SJSA1 (cell line): ENCODE measurements around the gene SCN9A. TPM values are rescaled to one million over a fixed set of nuclear protein-coding genes. Genes with fewer than 3 reads are reported as not detected.
"Not testable (repeated sequence)": the region's sequence is repeated elsewhere in the genome, so short reads cannot be mapped to it uniquely, and the experiment has no call there.

Source experiments
- DNase-seq, 2 experiments: peaks; one replicate each; pipeline ENCODE4 v3.0.0-alpha.2; 2015 to 2020; ENCODE audit warnings: low spot score in 2 of 2, low read depth in 1 of 2
- H3K27ac ChIP-seq: fragments of 250-450 bp; sonication (Bioruptor Pico); 2 replicates; pipeline ENCODE4 v1.5.1; 2020; ENCODE audit warnings: mild to moderate bottlenecking, moderate library complexity
- H3K27me3 ChIP-seq: fragments of 250-450 bp; sonication (Bioruptor Pico); replicated peaks from 2 replicates; pipeline ENCODE4 v1.5.1; 2020; ENCODE audit warnings: mild to moderate bottlenecking, moderate library complexity
- H3K36me3 ChIP-seq: fragments of 250-450 bp; sonication (Bioruptor Pico); 2 replicates; pipeline ENCODE4 v1.5.1; 2020; ENCODE audit warnings: mild to moderate bottlenecking
- H3K4me1 ChIP-seq: fragments of 250-450 bp; sonication (Bioruptor Pico); replicated peaks from 2 replicates; pipeline ENCODE4 v1.6.1; 2021; ENCODE audit warnings: mild to moderate bottlenecking
- H3K4me3 ChIP-seq: fragments of 250-450 bp; sonication (Bioruptor Pico); 2 replicates; pipeline ENCODE4 v1.5.1; 2020; ENCODE audit warnings: mild to moderate bottlenecking
- H3K9me3 ChIP-seq: fragments of 250-450 bp; sonication (Bioruptor Pico); replicated peaks from 2 replicates; pipeline ENCODE4 v1.5.1; 2020; ENCODE audit warnings: mild to moderate bottlenecking
- total RNA-seq: library from RNA; depleted of rRNA; stranded (reverse); fragments of >200 nt; shearing (Covaris generic); gene quantifications from 2 replicates; pipeline ENCODE4 v1.2.3, GENCODE V29; 2014

SCN9A gene
- total RNA-seq, 1 experiment from 2014 or later: 19.9 TPM

DNA sequence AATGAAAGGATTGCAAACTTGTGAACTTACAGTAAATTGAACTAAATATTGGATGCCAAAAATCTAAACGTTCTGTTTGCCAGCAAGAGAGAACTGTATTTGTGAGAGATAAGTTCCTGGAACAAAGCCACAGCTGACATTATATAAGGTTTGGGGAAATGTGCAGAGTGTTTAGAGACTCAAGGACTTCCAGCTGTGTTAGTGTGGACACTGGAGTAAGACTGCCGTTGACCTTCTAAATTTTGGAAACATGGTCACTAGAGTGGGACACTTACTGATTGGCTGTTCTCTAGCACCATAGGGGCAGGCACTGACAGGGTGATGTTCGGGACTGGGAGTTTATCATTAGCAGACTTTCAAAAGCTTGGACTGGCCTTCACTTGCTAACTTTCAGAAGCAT lies 40.5 kb downstream of the SCN9A start:
- H3K36me3 ChIP-seq: no peaks in the 10 kb centered on the region
- no peak for DNase-seq

DNA sequence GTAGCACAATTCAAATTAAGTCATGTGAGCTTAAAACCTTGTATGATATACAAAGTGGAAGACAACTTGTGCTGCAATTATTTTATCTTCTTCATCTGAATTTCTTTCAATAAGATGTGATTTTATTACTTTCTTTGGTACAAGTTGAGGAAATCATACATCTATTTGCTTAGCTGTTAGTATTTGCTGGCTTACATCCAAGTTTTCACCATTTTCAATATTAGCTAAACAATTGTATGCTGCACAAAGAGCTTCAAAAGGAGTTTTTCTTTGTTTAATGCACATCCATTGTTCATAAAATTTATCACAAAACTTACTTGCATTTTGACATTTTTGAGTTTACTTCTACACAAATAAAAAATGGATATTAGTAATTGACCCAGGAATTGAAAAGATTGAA lies 40.9 kb downstream of the SCN9A start:
- no peak for DNase-seq
- no peak overlapping the region for H3K27ac ChIP-seq
- no peak overlapping the region for H3K4me3 ChIP-seq
- H3K27me3 ChIP-seq: no peaks in the 10 kb centered on the region
- no peaks in the 10 kb centered on the region for H3K4me1 ChIP-seq
- H3K36me3 ChIP-seq: no peaks in the 10 kb centered on the region
- no peaks in the 10 kb centered on the region for H3K9me3 ChIP-seq

More for the DNA sequence above, 40.5 kb downstream of the SCN9A start:
- no peaks in the 10 kb centered on the region for H3K27me3 ChIP-seq
- no peaks in the 10 kb centered on the region for H3K9me3 ChIP-seq
- no peaks in the 10 kb centered on the region for H3K4me1 ChIP-seq
- H3K27ac ChIP-seq: no peak overlapping the region
- H3K4me3 ChIP-seq: no peak overlapping the region

DNA sequence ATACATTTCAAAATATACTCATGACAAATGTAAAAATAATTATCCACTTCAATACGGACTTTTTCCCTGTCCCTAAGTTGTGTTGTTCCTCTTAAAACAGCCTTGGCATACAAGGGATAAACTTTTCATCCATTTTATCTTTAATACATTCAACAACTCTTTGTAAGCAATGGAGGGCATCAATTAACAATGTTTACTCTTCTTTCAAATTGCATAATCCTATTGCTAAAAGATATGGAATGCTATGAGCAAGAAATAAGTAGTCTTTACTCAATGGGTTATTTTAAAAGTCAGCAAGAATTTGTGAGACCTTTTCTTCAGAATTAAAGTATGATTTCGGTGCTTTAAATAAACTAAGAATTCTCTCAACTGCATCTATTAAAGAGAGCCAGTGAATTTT lies 41.9 kb downstream of the SCN9A start:
- H3K9me3 ChIP-seq: no peaks in the 10 kb centered on the region
- H3K4me3 ChIP-seq: no peak overlapping the region
- no peaks in the 10 kb centered on the region for H3K36me3 ChIP-seq
- DNase-seq: no peak
- no peak overlapping the region for H3K27ac ChIP-seq
- no peaks in the 10 kb centered on the region for H3K4me1 ChIP-seq
- H3K27me3 ChIP-seq: no peaks in the 10 kb centered on the region

DNA sequence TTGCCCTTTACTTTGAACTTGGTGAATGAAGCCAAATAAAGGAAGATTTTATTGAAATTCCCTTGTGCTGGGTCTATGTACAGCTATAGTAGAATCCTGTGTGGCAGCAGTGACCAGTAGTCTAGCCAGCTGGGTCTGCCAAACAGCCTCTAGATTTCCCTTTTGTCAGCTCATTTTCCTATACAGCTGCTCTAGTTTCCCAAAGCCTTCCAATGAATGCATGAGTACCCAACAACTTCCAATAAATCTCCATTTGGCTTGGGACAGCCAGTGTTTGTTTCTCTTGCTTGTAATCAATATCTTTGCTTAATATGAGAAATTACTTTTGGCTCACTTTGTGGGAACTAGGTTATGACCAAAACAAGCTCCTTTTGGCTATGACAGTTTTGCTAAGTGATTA lies 43.6 kb downstream of the SCN9A start:
- Histone ChIP-seq H3K4me1 (no peaks in the 10 kb centered on the region), H3K27ac (no peak overlapping the region), H3K27me3 (no peaks in the 10 kb centered on the region), H3K9me3 (no peaks in the 10 kb centered on the region), H3K36me3 (no peaks in the 10 kb centered on the region), H3K4me3 (no peak overlapping the region)
- DNase-seq: no peak

GRCh38 chr2:166331468-166331867 lies 44.3 kb downstream of the SCN9A start:
- Histone ChIP-seq H3K36me3 (no peaks in the 10 kb centered on the region), H3K27me3 (no peaks in the 10 kb centered on the region), H3K27ac (no peak overlapping the region), H3K4me3 (no peak overlapping the region), H3K4me1 (no peaks in the 10 kb centered on the region), H3K9me3 (no peaks in the 10 kb centered on the region)
- no peak for DNase-seq

GRCh38 chr2:166329465-166329864 lies 46.3 kb downstream of the SCN9A start:
- H3K27me3 ChIP-seq: no peaks in the 10 kb centered on the region
- H3K4me3 ChIP-seq: no peak overlapping the region
- DNase-seq: no peak
- no peaks in the 10 kb centered on the region for H3K9me3 ChIP-seq
- no peak overlapping the region for H3K27ac ChIP-seq
- no peaks in the 10 kb centered on the region for H3K36me3 ChIP-seq
- no peaks in the 10 kb centered on the region for H3K4me1 ChIP-seq

GRCh38 chr2:166328147-166328546 lies 47.6 kb downstream of the SCN9A start:
- Histone ChIP-seq H3K27ac (no peak overlapping the region), H3K4me3 (no peak overlapping the region), H3K9me3 (no peaks in the 10 kb centered on the region), H3K4me1 (no peaks in the 10 kb centered on the region), H3K27me3 (no peaks in the 10 kb centered on the region), H3K36me3 (no peaks in the 10 kb centered on the region)
- DNase-seq: no peak

GRCh38 chr2:166321076-166321475 lies 54.7 kb downstream of the SCN9A start:
- Histone ChIP-seq H3K27me3 (no peaks in the 10 kb centered on the region), H3K9me3 (no peaks in the 10 kb centered on the region), H3K27ac (no peak overlapping the region), H3K4me1 (peaks cover 12% of the 10 kb centered on the region), H3K36me3 (no peaks in the 10 kb centered on the region), H3K4me3 (no peak overlapping the region)
- DNase-seq: peak; percentile 37 to 56

GRCh38 chr2:166314022-166314759 lies 61.6 kb downstream of the SCN9A start:
- no peaks in the 10 kb centered on the region for H3K36me3 ChIP-seq
- no peak overlapping the region for H3K4me3 ChIP-seq
- peak in 1 of 2 experiments; percentile 80 for DNase-seq
- peaks cover 19% of the 10 kb centered on the region for H3K4me1 ChIP-seq
- H3K27ac ChIP-seq: peak overlapping the region; percentile 75
- H3K27me3 ChIP-seq: no peaks in the 10 kb centered on the region
- no peaks in the 10 kb centered on the region for H3K9me3 ChIP-seq

- not testable (repeated sequence) for DNase-seq, H3K36me3 ChIP-seq, H3K27me3 ChIP-seq, H3K9me3 ChIP-seq, H3K4me3 ChIP-seq
- Histone ChIP-seq H3K27ac (peak overlapping the region; percentile 75; the same call in 1 of the 2 replicates), H3K4me1 (peaks cover 19% of the 10 kb centered on the region)
These were observed 62.9 kb downstream of the SCN9A start for GRCh38 chr2:166312863-166313262.

DNA sequence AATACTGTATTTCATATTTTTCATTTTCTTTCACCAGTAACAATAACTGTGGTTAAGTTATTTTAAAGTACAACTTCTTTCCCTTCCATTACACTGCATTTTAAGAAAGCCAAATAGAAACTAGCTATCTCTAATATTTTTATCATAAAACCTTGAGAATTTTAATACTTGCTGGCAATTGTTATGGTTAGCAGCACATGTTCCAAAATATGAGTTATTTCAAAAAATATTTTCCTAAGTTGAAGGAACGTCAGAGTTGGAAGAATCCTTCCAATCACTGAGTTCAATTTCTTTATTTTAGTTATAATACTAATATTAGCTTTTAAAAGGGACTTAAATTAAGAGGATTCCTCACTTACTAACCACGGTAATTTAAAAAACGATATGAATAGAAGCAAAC lies 68.4 kb downstream of the SCN9A start:
- H3K27me3 ChIP-seq: no peaks in the 10 kb centered on the region

GRCh38 chr2:166304656-166305055 lies 71.1 kb downstream of the SCN9A start:
- Histone ChIP-seq H3K27me3 (no peaks in the 10 kb centered on the region), H3K9me3 (no peaks in the 10 kb centered on the region), H3K4me3 (no peak overlapping the region), H3K27ac (no peak overlapping the region), H3K4me1 (no peaks in the 10 kb centered on the region), H3K36me3 (peaks cover 4% of the 10 kb centered on the region; the same call in 1 of the 2 replicates)
- no peak for DNase-seq

More for the DNA sequence above, 68.4 kb downstream of the SCN9A start:
- Histone ChIP-seq H3K4me3 (no peak overlapping the region), H3K36me3 (no peaks in the 10 kb centered on the region), H3K27ac (no peak overlapping the region), H3K4me1 (no peaks in the 10 kb centered on the region), H3K9me3 (no peaks in the 10 kb centered on the region)
- DNase-seq: no peak

GRCh38 chr2:166302036-166302435 lies 73.7 kb downstream of the SCN9A start:
- no peak overlapping the region for H3K4me3 ChIP-seq
- no peaks in the 10 kb centered on the region for H3K4me1 ChIP-seq
- no peak for DNase-seq
- no peaks in the 10 kb centered on the region for H3K27me3 ChIP-seq
- no peaks in the 10 kb centered on the region for H3K9me3 ChIP-seq
- peaks cover 4% of the 10 kb centered on the region; the same call in 1 of the 2 replicates for H3K36me3 ChIP-seq
- H3K27ac ChIP-seq: no peak overlapping the region

DNA sequence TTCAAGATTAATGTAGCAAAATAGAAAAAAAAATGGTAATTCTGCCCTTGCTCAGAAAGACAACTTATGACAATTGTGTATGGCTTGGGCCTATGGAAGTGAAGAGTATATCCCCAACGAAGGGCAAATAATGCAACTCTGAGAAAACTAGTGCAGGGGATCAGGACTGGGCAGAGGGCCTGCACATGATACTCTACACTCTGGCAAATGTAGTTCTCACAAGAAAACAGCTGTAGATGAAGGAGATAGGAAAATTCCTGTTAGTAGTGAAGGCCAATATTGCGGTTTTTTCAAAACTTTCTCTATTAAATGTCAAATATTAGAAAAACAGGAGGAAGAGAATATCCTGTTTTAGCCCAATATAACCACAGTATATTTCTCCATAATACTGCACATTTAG lies 77.8 kb downstream of the SCN9A start:
- Histone ChIP-seq H3K36me3 (peaks cover 4% of the 10 kb centered on the region; the same call in 1 of the 2 replicates), H3K27me3 (no peaks in the 10 kb centered on the region), H3K9me3 (no peaks in the 10 kb centered on the region), H3K27ac (no peak overlapping the region), H3K4me3 (no peak overlapping the region), H3K4me1 (peaks cover 15% of the 10 kb centered on the region)
- no peak for DNase-seq

DNA sequence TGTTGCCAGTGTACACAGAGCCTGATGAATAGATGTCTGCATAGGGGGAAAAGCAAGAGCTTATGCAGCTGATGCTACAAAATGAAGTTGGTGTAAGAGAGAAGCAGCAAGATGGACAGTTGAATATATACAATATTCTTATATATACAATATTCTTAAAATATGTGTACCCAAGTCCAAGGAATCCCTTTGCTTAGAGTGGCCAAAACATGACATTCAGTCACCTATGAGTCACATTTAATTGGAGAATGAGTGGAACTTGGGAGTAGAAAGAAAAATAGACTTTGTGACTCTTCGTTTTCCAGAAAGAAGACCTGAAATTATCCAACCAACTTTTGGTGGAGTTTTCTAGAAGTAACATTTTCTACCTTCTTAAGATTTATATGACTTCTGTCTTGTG lies 81.8 kb downstream of the SCN9A start:
- Histone ChIP-seq H3K4me1 (peaks cover 15% of the 10 kb centered on the region), H3K27me3 (no peaks in the 10 kb centered on the region), H3K4me3 (no peak overlapping the region), H3K36me3 (no peaks in the 10 kb centered on the region; the same call in 1 of the 2 replicates), H3K9me3 (no peaks in the 10 kb centered on the region), H3K27ac (no peak overlapping the region)
- DNase-seq: peak in 1 of 2 experiments; percentile 23
